ENCODE measurements around the gene BRD4.

DNA sequence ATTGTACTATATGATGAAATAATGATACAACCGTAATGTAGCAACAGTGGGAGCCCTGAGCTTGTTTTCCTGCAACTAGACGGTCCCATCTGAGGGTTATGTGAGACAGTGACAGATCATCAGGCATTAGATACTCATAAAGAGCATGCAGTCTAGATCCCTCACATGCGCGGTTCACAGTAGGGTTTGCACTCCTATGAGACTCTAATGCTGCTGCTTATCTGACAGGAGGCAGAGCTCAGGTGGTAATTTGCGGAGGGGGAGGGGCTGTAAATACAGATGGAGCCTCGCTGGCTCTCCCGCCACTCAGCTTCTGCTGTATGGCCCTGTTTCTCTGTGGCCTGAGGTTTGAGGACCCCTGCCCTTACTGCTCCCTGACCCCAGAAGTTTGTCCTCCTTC lies 113.8 kb downstream of the BRD4 start:
- TF ChIP-seq CTCF (IDR thresholded peaks at IDR 0.05) = no peak
- no peak for TF ChIP-seq POLR2A (IDR thresholded peaks at IDR 0.05)
- no peak for TF ChIP-seq POLR2AphosphoS5 (IDR thresholded peaks at IDR 0.05)
- no peak for TF ChIP-seq EP300 (IDR thresholded peaks at IDR 0.05; ENCODE audit: low read depth)
